Uterus (tissue), 4 donors: ENCODE results near the gene RELL1. TPM values are rescaled to one million over a fixed set of nuclear protein-coding genes. Genes with fewer than 3 reads are reported as not detected.
A peak's percentile ranks its signal among the peaks of the same experiment; 100 is the strongest.

Experiments
- DNase-seq, 2 donors: peaks; one replicate each; pipeline ENCODE4 v3.0.0-alpha.2; 2019 to 2020
- H3K27ac ChIP-seq, 2 donors: fragments of 200-600 bp; sonication (generic); 1 replicate in 1 of 2; 2 replicates in 1 of 2; pipeline ENCODE4 v1.5.1; 2016 to 2018
- H3K27me3 ChIP-seq, 2 donors: fragments of 200-600 bp; sonication (generic); one replicate each; pipeline ENCODE4 v1.5.1; 2018 to 2019; ENCODE audit warnings: control low read depth in 1 of 2
- H3K36me3 ChIP-seq, 2 donors: fragments of 200-600 bp; sonication (generic); one replicate each; pipeline ENCODE4 v1.5.1; 2019; ENCODE audit warnings: control low read depth in 1 of 2
- H3K4me1 ChIP-seq, 2 donors: fragments of 200-600 bp; sonication (generic); one replicate each; pipeline ENCODE4 v1.5.1; 2018 to 2019; ENCODE audit warnings: control low read depth in 1 of 2
- H3K4me3 ChIP-seq, 2 donors: fragments of 200-600 bp; sonication (generic); 1 replicate in 1 of 2; 2 replicates in 1 of 2; pipeline ENCODE4 v1.5.1; 2018 to 2019; ENCODE audit warnings: mild to moderate bottlenecking in 1 of 2
- H3K9me3 ChIP-seq, 2 donors: fragments of 200-600 bp; sonication (generic); one replicate each; pipeline ENCODE4 v1.5.1; 2019; ENCODE audit warnings: control low read depth in 1 of 2
- CTCF ChIP-seq, 4 experiments: fragments of 200-600 bp in 2 of 4; fragments of 450-650 bp in 2 of 4; sonication (generic) in 2 of 4; IDR thresholded peaks; one replicate each; pipeline ENCODE4 v1.5.1; 2016 to 2019; ENCODE audit warnings: antibody characterized with exemption in 4 of 4, mild to moderate bottlenecking in 2 of 4, moderate library complexity in 1 of 4
- POLR2A ChIP-seq, 2 donors: fragments of 450-650 bp; IDR thresholded peaks; one replicate each; pipeline ENCODE4 v1.6.1; 2016; ENCODE audit warnings: antibody characterized with exemption in 2 of 2, mild to moderate bottlenecking in 1 of 2, moderate library complexity in 1 of 2
- intact Hi-C: fragments of 100-400 bp; cut with DNase I; formaldehyde crosslinking; loops from one replicate; pipeline ENCODE4 v1.15.1; 2023; ENCODE audit warnings: low total_unique reads
- total RNA-seq, 4 donors: library from RNA; depleted of rRNA in 3 of 4; stranded (reverse); fragments of >200 nt in 3 of 4; gene quantifications; one replicate each; pipeline versions ENCODE4 v1.1.0 to v1.2.4, GENCODE V29; 2014 to 2023
- donor health status: DM: yes; HTN: yes; CAD: no.

The RELL1 gene
- total RNA-seq, 4 donors from 2014 or later: 21.2 to 64.0 (median 44.3) TPM

- Histone ChIP-seq H3K4me3 (no peak overlapping the region), H3K36me3 (no peaks in the 10 kb centered on the region), H3K27ac (peak overlapping the region; percentile 30 to 59), H3K27me3 (no peaks in the 10 kb centered on the region), H3K9me3 (no peaks in the 10 kb centered on the region), H3K4me1 (peaks cover 0 to 4% of the 10 kb centered on the region in 2 donors)
- intact Hi-C loops: no loop called here
- no peak for TF ChIP-seq CTCF (IDR thresholded peaks at IDR 0.05)
- no peak for TF ChIP-seq POLR2A (IDR thresholded peaks at IDR 0.05)
- no peak for DNase-seq
These were observed 56.5 kb downstream of the RELL1 start for GRCh38 chr4:37629713-37630112.

DNA sequence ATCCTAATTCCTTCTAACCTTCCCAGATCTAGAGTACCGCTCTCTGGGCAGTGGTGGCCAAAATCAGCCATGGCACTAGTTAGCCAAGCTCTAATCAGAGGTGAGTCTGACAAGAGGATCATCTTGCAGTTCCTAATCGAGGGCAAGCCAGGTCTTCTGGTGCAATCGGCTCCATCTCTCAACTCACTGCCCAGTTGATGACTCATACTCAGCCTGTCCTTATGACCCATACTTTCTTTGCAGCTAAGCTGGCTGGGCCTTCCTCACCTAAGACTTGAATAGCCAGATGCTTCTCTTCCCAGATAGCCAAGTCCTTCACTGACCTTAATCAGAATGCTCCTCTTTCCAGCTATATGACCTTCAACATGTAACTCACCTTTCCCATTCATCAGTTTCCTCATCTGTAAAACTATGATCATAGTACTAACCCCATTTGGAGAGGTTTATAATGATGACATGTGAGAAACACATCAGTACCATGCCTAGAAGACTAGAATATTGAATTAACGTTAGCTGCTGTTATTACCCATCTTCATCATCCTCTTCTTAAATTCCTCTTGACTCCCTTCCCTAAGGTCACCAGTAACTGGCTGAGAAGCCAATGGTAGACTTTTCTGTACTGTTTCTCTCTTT is 57.1 kb downstream of the RELL1 start:
- no peak for TF ChIP-seq CTCF (IDR thresholded peaks at IDR 0.05)
- no peak for TF ChIP-seq POLR2A (IDR thresholded peaks at IDR 0.05)
- no peaks in the 10 kb centered on the region for H3K27me3 ChIP-seq
- peaks cover 0 to 4% of the 10 kb centered on the region in 2 donors for H3K4me1 ChIP-seq
- H3K27ac ChIP-seq: peak overlapping the region; percentile 30 to 59
- no peaks in the 10 kb centered on the region for H3K9me3 ChIP-seq
- intact Hi-C loops: no loop called here
- H3K36me3 ChIP-seq: no peaks in the 10 kb centered on the region
- H3K4me3 ChIP-seq: no peak overlapping the region
- peak; percentile 52 to 54 for DNase-seq

GRCh38 chr4:37627263-37627662 is 58.9 kb downstream of the RELL1 start:
- Histone ChIP-seq H3K27me3 (no peaks in the 10 kb centered on the region), H3K4me3 (no peak overlapping the region), H3K36me3 (no peaks in the 10 kb centered on the region), H3K27ac (no peak overlapping the region), H3K9me3 (no peaks in the 10 kb centered on the region), H3K4me1 (peaks cover 0 to 4% of the 10 kb centered on the region in 2 donors)
- intact Hi-C loops: no loop called here
- DNase-seq: no peak
- TF ChIP-seq POLR2A (IDR thresholded peaks at IDR 0.05) (no peak), CTCF (IDR thresholded peaks at IDR 0.05) (no peak)

- Histone ChIP-seq H3K4me1 (no peaks in the 10 kb centered on the region), H3K27me3 (no peaks in the 10 kb centered on the region), H3K4me3 (no peak overlapping the region), H3K27ac (no peak overlapping the region), H3K36me3 (no peaks in the 10 kb centered on the region), H3K9me3 (no peaks in the 10 kb centered on the region)
- DNase-seq: no peak
- no peak for TF ChIP-seq CTCF (IDR thresholded peaks at IDR 0.05)
- TF ChIP-seq POLR2A (IDR thresholded peaks at IDR 0.05): no peak
- intact Hi-C loops: no loop called here
These were observed 60.7 kb downstream of the RELL1 start for GRCh38 chr4:37625499-37625898.

- Histone ChIP-seq H3K4me3 (no peak overlapping the region), H3K36me3 (no peaks in the 10 kb centered on the region), H3K27ac (no peak overlapping the region), H3K4me1 (no peaks in the 10 kb centered on the region), H3K9me3 (no peaks in the 10 kb centered on the region), H3K27me3 (no peaks in the 10 kb centered on the region)
- TF ChIP-seq POLR2A (IDR thresholded peaks at IDR 0.05) (no peak), CTCF (IDR thresholded peaks at IDR 0.05) (no peak)
- no peak for DNase-seq
- intact Hi-C loops: no loop called here
These were observed 62.2 kb downstream of the RELL1 start for GRCh38 chr4:37623940-37624339.
